Measurements from ENCODE around the gene CSNK1E.

DNA sequence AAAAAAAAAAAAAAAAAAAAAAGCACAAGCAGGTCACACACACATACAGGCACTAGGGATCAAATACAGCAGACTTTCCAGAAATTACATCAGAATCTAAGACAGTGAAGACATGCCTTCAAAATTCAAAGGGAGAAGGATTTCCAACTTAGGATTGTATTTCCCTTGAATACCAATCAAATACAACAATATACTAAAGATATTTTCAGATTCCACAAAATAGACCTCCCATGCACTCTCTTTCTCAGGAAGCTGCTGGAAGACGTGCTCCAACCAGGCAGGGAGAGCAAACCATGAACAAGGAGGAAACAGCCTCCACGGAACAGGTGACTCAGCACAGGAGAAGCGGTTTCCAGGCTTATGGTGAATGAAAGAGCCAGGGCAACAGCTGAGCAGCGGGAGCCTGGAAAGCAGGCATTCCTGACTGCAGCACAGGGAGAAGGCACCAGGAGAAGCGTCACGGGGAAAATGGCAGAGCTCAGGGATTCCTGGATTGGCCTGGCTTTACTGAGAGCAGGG is 76.4 kb downstream of the CSNK1E start:
- TF ChIP-seq CTCF (IDR thresholded peaks at IDR 0.05; ENCODE audit: low read depth, low read length), result no peak
- TF ChIP-seq EZH2phosphoT487 (IDR thresholded peaks at IDR 0.05; ENCODE audit: low read depth), result no peak
